GM18861 (cell line): ENCODE results near the gene NEAT1.

Source experiments
- ATAC-seq: cut with Tn5 transposase; IDR thresholded peaks from one replicate; pipeline ENCODE4 v1.9.1; 2021; ENCODE audit not compliant: unreplicated experiment

Gene NEAT1

DNA sequence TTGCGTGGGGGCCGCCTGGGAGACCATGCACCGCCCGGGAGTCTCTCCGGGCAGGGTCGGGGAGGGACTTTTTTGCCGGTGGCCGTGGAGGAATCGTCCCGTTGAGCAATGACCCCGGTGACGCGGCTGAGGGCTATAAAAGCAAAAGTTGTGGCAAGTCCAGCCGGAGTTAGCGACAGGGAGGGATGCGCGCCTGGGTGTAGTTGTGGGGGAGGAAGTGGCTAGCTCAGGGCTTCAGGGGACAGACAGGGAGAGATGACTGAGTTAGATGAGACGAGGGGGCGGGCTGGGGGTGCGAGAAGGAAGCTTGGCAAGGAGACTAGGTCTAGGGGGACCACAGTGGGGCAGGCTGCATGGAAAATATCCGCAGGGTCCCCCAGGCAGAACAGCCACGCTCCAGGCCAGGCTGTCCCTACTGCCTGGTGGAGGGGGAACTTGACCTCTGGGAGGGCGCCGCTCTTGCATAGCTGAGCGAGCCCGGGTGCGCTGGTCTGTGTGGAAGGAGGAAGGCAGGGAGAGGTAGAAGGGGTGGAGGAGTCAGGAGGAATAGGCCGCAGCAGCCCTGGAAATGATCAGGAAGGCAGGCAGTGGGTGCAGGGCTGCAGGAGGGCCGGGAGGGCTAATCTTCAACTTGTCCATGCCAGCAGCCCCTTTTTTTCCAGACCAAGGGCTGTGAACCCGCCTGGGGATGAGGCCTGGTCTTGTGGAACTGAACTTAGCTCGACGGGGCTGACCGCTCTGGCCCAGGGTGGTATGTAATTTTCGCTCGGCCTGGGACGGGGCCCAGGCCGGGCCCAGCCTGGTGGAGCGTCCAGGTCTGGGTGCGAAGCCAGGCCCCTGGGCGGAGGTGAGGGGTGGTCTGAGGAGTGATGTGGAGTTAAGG lies at the start of gene NEAT1:
TSS of gene NEAT1 (plus strand) at position 166 of the 883 bp plus-strand sequence.
- no peak for ATAC-seq

DNA sequence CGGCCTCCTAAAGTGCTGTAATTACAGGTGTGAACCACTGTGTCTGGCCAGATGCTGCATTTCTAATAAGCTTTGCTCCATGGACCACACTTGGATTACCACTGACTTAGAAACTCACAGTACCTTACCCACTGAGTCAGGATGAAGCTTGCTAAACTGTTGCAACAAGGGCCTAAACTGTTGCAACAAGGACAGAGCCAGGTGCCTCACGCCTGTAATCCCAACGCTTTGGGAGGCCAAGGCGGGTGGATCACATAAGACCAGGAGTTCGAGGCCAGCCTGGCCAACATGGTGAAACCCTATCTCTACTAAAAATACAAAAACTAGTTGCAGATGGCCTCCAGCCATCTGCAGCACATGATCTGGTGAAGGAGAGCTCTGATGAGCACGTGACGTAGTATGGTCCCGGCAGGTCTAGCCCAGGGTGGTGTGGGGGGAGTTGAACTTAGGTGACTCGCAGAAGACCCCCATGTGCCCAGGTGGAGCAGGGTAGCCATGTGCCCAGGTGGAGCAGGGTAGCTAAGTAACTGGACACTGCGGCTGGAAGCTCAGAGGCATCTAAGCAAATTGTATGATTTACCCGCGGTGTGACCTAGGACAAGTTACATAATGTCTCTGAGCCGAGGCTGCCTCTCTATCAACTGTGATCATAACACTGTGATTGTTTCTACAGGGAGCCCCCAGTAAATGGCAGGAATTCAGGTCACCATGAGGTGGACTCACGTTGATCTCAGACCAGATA lies 48.6 kb upstream of the NEAT1 start:
- no peak for ATAC-seq

DNA sequence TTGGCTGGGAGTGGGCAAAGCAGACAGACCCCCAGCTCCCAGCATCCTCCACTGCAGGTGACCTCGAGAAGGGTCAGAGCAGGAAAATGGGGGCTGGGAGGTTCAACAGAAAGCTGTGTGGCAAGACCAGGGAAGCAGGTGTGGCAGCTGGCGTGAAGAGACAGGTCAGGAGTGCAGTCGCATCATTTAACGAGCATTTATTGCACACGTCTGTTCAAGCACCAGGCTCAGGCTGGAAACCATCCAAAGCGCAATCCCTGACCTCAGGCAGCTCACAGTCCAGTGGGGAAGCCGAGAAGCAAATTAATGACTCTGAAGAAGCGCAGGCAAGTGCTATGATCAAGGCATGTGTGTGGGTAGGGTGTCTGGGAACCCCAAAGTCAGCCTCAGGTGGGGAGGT lies 47.6 kb upstream of the NEAT1 start:
- no peak for ATAC-seq

DNA sequence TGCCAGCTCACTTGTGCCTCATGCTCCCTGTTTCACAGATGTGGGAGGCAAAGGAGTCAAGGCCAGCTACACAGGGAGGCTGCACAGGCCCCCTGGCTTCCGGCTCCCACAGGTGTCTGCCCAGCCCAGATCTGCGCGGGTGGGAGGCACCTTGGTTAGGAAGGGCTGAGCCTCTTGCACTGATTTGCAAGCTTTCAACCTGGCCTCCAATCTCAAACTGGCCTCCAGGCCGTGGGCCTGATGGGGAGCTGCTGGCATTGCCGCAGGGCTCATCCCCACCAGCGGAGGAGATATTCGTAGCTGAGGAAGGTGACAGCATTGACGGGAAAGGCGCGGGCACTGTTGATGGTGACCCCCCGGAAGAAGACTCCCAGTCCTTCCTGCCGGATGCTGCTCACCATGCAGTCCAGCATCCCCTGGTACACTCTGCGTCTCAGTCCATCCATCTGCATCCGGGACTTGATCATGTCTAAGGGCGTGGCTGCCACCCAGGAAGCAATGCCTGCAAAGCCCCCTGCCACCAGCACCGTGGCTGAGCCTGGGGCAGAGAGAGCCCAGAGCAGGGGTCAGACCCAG lies 46.4 kb upstream of the NEAT1 start:
- ATAC-seq = no peak

DNA sequence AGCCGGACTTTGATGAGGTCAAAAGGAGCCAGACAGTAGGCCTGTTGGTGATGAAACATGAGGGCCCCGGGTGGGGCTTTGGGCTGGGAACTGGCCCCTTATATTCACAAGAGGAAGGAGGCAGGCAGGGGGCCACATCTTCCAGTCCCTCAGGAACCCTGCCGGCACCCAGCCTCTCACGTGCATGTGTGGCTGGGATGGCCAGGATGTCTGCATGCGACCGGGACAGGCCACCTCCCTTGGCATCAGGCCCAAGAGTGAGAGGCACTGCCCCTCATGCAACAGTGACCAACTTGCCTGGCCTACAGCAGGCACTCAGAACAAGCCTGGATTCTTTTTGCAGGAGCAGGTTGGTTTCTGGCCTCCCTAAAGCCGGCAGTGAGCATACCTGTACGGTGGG lies 45.6 kb upstream of the NEAT1 start:
- ATAC-seq = no peak

DNA sequence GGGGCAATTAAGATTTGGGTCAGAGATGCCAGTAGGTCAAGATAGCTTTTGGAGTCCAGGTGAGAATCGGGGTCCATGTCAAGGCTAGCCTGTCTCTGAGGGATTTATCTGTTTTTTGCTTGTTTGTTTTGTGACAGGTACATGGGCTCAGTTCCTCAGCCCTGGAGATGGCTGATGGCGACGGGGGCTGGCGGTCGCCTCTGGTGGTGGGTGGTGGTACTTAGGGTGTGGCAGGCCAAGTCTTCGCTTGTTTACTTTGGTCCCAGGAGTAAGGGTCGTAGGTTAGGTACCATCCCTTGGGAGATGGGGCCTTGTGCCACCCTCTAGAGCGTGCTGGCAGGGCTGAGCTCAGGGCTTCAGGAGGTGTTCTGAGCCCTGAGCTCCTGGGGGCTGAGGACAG lies 44.8 kb upstream of the NEAT1 start:
- no peak for ATAC-seq

DNA sequence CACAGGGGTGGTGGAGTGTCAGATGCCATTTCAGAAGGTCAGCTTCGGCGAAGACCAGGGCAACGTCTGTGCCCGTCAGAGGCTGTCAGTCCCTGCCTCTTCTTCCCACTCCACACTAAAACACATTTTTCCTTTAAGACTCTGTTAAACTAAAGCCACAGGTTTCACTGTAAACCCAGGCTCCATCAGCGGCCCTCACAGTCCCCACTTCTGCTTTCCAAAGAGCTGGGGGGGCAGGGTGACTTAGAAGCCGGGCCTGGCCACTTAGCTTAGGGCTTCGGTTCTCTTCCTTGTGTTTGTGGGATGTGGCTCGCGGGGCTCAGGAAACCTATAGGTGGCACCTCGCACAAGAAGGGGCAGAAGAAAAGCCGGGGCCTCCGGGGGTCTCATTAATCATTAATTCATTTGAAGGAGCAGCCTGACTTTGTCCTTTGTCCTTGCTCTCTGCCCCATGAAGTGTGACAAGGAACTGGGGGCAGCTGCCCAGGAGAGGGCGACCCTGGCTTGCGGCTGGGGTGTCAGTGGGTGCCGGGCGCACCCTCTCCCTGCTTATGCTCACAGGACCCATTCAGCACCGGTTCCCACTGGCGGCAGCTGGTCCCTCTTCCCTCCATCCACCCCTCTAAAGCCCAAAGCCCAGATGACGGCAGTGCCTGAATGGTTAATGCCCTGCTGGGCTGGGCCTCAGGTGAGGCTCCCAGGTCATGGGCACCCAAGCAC lies 44.2 kb upstream of the NEAT1 start:
- no peak for ATAC-seq

DNA sequence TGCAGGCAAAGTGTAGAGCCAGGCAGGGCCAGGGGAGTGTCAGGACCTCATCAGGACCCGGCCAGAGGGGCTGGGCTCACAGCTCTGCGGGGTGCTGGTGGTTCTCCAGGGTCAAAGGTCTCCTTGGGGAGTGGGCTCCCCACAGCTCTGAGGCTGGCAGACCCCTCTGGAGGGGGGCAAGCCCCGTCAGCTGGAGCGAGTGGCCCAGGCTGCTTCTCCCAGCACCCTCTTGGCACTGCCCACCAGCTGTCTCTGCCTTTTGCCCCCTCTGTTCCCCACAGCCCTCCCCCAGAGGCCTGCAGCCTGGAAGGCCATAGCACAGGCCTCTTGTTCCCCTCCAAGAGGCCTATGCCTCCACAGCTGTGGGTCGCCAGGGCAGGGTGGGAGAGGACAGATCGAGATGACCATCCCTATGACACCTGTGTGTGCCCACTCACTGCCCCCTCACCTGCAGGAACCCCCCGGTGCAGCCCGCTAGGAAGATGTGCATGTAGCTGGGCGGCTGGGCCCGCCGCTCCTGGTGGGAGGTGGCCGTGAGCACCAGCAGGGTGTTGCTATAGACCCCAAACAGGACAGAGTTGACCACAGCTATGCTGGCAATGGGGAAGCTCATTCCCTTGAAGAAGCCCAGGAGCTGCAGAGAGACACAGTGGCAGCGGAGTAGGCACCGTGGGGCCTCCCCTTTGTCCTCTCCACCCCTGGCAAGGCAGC lies 43.5 kb upstream of the NEAT1 start:
- ATAC-seq = no peak

DNA sequence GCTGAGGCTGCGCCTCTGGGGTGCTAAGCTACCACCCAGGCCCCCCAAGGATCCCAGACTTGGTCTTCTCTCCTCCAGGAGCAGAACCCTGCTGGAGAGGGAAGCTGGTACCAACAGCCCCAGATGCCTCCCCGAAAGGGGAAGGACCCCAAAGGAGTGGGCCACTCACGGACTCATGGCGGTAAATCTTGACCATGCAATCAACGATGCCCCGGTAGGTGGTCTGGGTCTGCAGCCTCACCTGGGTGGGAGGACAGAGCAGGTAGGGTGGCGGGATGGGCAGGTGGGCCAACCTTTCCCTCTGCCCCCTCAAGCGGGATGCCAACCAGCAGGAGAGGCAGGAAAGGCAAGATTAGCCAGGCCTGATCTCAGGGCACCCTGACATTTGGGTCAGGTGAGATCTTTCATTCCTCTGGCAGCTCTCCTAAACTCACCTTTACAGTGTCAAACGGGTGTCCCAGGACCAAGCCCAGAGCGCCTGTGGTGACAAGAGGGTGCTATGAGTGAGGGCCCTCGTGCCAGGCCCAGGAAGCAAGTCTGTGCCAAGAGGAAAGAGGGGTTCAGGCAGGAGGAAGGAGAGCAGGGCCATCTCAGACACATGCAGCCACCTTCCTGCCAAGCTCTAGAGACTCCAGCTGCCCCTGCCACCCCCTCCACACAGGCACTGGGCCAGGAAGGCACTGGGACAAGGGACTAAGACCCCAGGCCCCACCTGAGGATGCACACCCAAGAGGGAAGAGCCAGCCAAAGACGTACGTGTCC lies 42.7 kb upstream of the NEAT1 start:
- ATAC-seq = no peak

DNA sequence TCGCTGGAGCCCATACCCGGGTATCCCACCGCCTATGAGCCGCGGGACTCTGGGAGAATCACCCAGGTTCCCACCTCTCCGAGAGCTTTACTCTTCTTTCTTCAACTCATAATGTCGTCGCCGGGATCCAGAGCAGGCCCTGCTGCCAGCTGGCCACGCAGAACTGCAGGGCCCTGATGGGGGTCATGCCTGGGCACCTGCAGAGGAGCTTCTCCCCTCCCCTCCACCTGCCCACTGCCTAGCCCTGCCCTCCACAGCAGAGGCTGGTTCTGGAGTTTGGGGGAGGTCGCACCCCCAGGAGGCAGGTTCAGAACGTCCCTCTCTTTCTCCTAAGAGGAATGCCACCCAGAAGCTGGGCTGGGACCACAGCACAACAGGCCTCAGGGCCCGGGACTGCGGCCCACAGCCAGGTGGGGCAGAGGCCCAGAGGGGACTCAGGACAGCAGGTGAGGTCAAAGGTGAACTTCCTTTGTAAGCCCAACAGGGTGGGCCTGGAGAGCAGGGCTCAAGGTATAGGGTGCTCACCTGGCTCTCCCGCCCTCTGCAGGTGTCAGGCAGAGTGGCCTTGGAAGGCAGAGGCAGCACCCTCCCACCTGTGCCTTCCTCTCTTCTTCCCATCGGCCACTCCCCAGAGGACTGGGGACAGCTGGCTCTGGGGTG lies 42.0 kb upstream of the NEAT1 start:
- no peak for ATAC-seq

DNA sequence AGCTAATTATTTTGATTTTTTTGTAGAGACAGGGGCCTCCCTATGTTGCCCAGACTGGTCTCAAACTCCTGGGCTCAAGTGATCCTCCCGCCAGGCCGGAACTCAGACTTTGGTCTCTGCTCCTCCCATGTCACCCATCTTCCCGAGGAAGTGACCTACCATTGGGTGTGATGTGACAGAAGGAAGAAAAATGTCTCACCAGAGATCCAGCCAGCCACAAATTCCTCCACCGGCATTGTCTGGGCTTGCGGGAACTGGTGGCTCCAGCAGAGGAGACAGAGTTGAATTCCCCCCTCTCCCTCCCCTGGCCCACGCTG lies 40.9 kb upstream of the NEAT1 start:
- no peak for ATAC-seq

DNA sequence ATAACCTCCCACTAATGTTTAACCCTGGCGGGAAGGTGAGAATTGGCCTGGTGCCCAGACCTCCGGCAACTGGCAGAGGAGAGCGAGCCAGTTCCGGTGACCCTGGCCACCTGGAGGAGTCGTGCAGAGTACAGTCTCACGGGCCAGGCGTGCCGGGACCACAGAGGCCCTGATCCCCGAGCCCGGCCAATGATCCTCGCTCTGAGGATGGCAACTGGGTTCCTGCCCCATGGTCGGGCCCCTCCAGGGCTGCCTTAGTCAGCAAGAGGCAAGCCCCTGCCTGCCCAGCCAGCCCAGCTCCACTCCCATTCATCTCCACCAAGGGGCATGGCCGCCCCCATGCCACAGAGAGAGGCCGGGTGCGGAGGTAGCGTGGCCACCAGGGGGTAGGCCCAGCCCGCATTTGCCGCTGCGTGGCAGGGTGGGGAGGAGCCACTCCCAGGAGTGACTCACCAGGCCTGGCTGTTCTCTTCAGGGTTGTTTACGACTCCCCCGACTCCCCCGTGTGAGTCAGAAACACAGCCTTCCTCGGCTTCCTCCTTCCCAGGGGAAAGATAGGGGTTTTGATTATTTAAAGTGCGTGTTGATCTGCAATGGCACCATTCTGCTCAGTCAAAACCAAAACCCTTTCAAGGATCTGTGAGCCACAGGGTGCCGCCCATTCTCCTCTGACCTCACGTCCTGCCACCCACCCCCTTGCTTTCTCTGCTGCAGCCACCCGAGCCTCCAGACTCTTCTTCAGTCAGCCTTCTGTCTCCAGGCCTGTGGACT lies 40.4 kb upstream of the NEAT1 start, which contains the start of gene SLC25A45:
TSS of gene SLC25A45 (minus strand) at position 614 of the 771 bp plus-strand sequence. CDS start 695 bp downstream, outside the sequence.
- ATAC-seq = peak; percentile 42

DNA sequence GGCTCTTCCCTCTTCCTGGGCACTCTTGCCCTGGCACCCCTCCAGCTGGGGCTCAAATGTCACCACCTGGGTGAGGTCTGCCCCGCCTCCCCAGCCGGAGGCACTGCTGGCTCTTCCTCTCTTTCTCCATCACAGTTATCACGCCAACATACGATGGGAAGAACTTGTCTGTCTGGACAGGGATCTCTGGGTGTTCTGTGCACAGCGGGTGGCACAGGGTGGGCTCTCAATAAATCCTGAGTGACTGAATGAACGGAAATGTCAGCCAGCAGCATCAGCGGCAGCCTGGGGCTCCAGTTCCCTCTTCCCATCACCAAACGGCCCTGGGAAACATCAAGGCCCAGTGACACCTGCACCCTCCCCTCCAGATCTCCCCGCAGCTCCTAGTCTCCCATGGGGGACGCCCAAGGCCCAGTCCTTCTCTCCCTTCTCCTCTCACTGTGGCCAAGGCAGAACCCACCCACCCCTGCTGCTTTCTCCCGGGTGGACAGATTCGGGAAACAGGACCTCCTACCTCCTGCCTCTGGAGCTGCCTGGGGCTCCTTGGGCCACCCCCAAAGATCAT lies 39.7 kb upstream of the NEAT1 start:
- ATAC-seq = no peak

DNA sequence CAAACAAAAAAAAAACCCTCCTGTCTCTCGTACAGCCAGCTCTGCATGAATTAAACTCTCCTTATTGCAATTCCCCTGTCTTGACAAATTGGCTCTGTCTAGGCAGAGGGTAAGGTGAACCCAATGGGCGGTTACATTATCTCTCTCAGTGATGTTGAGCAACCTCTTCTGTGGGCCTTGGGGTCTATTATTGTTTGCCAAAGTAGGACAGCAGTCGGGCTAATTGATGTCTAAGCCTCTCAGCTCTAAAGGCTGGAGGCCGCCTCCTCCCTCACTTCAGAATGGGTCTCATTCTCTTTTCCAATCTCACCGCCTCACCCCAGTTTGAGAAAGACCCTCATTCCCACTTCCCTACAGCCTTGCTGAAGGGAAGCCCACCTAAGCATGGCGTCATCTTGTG lies 38.8 kb upstream of the NEAT1 start:
- ATAC-seq = no peak

DNA sequence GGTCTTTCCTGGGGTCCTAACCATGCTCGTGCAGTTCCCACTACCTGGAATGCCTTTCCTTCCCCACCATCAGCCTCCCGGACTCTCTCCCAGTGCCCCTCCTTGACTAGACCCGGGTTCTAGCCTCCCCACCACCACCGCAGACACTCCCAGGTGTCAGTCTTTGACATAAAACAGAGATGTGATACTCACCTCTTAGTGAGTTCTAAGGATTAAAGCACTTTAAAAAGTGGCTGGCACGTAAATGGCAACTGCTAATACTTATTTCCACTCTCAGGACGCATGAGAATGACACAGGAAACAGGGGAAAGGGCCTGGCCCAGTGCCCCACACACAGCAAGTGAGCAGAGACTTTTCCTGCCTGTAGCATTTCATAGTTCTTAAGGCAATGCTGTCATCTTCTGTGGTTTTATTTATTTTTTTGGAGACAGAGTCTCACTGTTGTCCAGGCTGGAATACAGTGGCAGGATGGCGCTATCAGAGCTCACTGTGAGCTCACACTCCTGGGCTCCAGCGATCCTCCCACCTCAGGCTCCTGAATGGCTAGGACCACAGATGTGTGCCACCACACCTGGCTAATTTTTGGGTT lies 38.2 kb upstream of the NEAT1 start:
- no peak for ATAC-seq

DNA sequence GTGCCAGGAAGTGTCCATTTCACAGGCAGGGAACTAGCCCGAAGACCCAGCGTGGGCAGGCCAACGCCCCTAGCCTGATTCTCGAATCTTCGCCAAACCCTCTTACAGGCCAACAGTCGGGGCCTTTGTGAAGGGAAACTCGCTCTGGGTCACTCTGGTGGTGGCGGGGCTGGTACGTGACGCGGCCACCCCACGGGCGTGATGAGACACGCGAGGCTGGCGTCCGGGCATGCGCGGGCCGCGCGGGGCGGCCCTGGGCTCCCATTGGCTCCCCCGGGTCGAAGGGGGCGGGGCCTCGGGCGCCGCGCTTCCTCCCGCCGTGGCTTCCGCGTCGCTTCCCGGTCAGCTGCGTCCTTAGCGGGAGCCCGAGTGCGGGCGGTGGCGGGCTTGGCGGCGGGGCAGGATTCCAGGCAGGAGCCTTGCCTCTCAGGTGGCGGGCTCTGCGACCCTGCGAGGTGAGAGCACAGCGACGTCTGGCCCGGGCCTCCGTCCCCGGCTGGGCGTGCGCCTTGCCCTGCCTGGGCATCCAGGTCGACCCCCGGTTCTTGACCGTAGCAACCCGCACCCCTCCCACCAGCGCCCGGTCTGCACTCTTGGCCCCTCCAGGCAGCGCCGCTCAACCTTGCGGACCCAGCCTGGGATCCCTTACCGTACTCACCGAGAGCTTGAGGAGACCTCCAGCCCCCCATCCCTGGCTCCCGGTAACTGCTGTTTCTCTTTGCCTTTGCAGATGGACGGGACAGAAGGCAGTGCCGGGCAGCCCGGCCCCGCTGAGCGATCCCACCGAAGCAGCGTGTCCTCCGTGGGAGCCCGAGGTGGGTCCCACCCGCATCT lies 36.1 kb upstream of the NEAT1 start, which contains the start of gene FRMD8:
TSS of gene FRMD8 (plus strand) at position 331 of the 834 bp plus-strand sequence. CDS start at position 731, 400 bp downstream.
- ATAC-seq = peak; percentile 22

DNA sequence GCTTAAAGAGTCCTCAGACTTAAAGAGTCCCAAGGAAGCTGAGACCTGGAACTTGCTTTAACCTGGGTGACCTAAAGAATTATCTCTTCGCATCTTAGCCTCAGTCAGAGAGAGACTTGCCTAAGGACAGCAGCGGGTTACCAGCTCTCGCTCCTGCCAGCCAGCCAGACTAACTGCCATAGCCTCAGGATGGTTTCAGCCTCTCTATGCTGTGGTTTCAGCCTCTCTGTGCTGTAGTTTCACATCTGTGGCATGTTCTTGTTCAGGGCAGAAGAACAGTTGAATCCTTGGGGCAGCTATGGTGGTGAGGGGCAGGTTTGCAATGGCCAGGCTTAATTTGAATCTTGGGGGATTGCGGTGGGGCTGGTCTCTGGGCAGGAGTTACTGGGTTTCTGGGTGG lies 33.9 kb upstream of the NEAT1 start:
- ATAC-seq = no peak
